Measurements from ENCODE around the gene TRAF1. TPM values are rescaled to one million over a fixed set of nuclear protein-coding genes. Genes with fewer than 3 reads are reported as not detected.

TRAF1 gene
- total RNA-seq, 1 experiment from 2014 or later, result 1.7 TPM

- H3K9me2 ChIP-seq (ENCODE audit: insufficient read depth), result no peaks in the 10 kb centered on the region
- H3K9ac ChIP-seq (ENCODE audit: low read length), result no peak overlapping the region
- DNase-seq (ENCODE audit: low read depth, low spot score) (no peak), ATAC-seq (no peak)
- H3K4me2 ChIP-seq (ENCODE audit: low read length), result no peak overlapping the region
- no peak for TF ChIP-seq TCF7L2 (IDR thresholded peaks at IDR 0.05; ENCODE audit: borderline replicate concordance, extremely low read depth, insufficient read depth, insufficient read length)
- no peak for TF ChIP-seq CEBPB (IDR thresholded peaks at IDR 0.05; ENCODE audit: low read depth)
- no peak for TF ChIP-seq CBX3 (IDR thresholded peaks at IDR 0.05; ENCODE audit: low read depth)
- no peak for TF ChIP-seq MAX (IDR thresholded peaks at IDR 0.05)
- no peak for TF ChIP-seq EGR1 (IDR thresholded peaks at IDR 0.05; ENCODE audit: low read depth)
- no peak for TF ChIP-seq REST (IDR thresholded peaks at IDR 0.05; ENCODE audit: low read depth)
- no peak for TF ChIP-seq ZFX (IDR thresholded peaks at IDR 0.05)
- TF ChIP-seq YY1 (IDR thresholded peaks at IDR 0.05; ENCODE audit: extremely low read depth, insufficient replicate concordance, low read depth, low read length), result no peak
- no peak for TF ChIP-seq EZH2 (IDR thresholded peaks at IDR 0.05)
- TF ChIP-seq CTCF (IDR thresholded peaks at IDR 0.05 in 2 of 3, conservative IDR thresholded peaks at IDR 0.05 in 1 of 3; ENCODE audit: borderline replicate concordance in 1 of 3, insufficient read depth in 1 of 3, low read depth in 2 of 3, low read length in 2 of 3), result no peak
- no peak for TF ChIP-seq POLR2AphosphoS5 (IDR thresholded peaks at IDR 0.05; ENCODE audit: low read depth, low read length)
- TF ChIP-seq SIN3A (IDR thresholded peaks at IDR 0.05; ENCODE audit: low read depth), result no peak
- no peak for TF ChIP-seq POLR2A (IDR thresholded peaks at IDR 0.05; ENCODE audit: borderline replicate concordance, extremely low read depth, insufficient read depth, insufficient read length)
- no peak for TF ChIP-seq ATF3 (IDR thresholded peaks at IDR 0.05)
- TF ChIP-seq ELF1 (IDR thresholded peaks at IDR 0.05; ENCODE audit: borderline replicate concordance, low read depth), result no peak
- no peak for TF ChIP-seq RAD21 (IDR thresholded peaks at IDR 0.05; ENCODE audit: low read depth)
- TF ChIP-seq SRF (IDR thresholded peaks at IDR 0.05; ENCODE audit: low read depth), result no peak
- no peak for TF ChIP-seq SP1 (IDR thresholded peaks at IDR 0.05; ENCODE audit: low read depth)
- TF ChIP-seq EZH2phosphoT487 (IDR thresholded peaks at IDR 0.05; ENCODE audit: borderline replicate concordance), result no peak
- no peak for TF ChIP-seq JUND (IDR thresholded peaks at IDR 0.05)
- H3K4me3 ChIP-seq (replicated peaks in 1 of 2; ENCODE audit: low read depth in 1 of 2, low read length in 2 of 2), result no peak overlapping the region
- H3K36me3 ChIP-seq (ENCODE audit: control insufficient read depth in 1 of 2, insufficient read depth in 2 of 2, low read length in 2 of 2), result no peaks in the 10 kb centered on the region
- H3K9me3 ChIP-seq (ENCODE audit: control insufficient read depth in 1 of 2, insufficient read depth in 1 of 2, low read depth in 1 of 2, low read length in 2 of 2), result no peaks in the 10 kb centered on the region
- no peaks in the 10 kb centered on the region for H3K27me3 ChIP-seq (ENCODE audit: insufficient read depth, low read length)
- no peak overlapping the region for H3K27ac ChIP-seq (ENCODE audit: low read depth, low read length)
- intact Hi-C loops (cut with micrococcal nuclease), result no loop called here
- no peak overlapping the region for H2AFZ ChIP-seq (ENCODE audit: low read depth, low read length, poor library complexity, severe bottlenecking)
- BruUV-seq (replicated peaks), result no TSS peak
- no peaks in the 10 kb centered on the region for H4K20me1 ChIP-seq (ENCODE audit: insufficient read depth)
- peaks cover 5 to 12% of the 10 kb centered on the region in 2 experiments; a peak in 3 of 4 replicates for H3K4me1 ChIP-seq (ENCODE audit: control insufficient read depth in 1 of 2, insufficient read depth in 2 of 2, low read length in 2 of 2)
- ChIA-PET POLR2A (no interaction called here), RAD21 (ENCODE audit: low non-redundant PET in 1 of 2, low total read pairs in 2 of 2, uncharacterized antibody in 2 of 2, unreplicated experiment in 2 of 2) (no interaction called here), CTCF (no interaction called here)
- H3K79me2 ChIP-seq (ENCODE audit: insufficient read depth, low read length), result no peaks in the 10 kb centered on the region
Observed at GRCh38 chr9:120892748-120893610, 33.6 kb downstream of the TRAF1 start.
